CD4-positive, alpha-beta memory T cell (primary cell): ENCODE measurements around the gene ATP8A1. TPM values are rescaled to one million over a fixed set of nuclear protein-coding genes. Genes with fewer than 3 reads are reported as not detected.

Experiments used
- CTCF ChIA-PET: fragments of 350-600 bp; sonication (Branson Sonifier 250); formaldehyde crosslinking; loops from one replicate; lab custom pipeline; 2021; ENCODE audit warnings: inconsistent platforms; ENCODE audit not compliant: partially characterized antibody; lab: Charles Lee
- POLR2A ChIA-PET: fragments of 350-600 bp; sonication (Branson Sonifier 250); formaldehyde crosslinking; loops from one replicate; lab custom pipeline; 2021; ENCODE audit not compliant: partially characterized antibody; lab: Charles Lee
- DNase-seq, 5 donors: peaks; one replicate each; pipeline versions ENCODE4 v3.0.0 to v3.0.0-alpha.2; 2020 to 2022; ENCODE audit warnings: mixed read lengths in 1 of 5
- H3K27ac ChIP-seq: one replicate; pipeline ENCODE4 v1.7.0; 2013; ENCODE audit warnings: low read depth, low read length
- H3K27me3 ChIP-seq: 2 replicates; pipeline ENCODE4 v1.7.0; 2013; ENCODE audit warnings: mild to moderate bottlenecking, low read length, moderate library complexity; ENCODE audit not compliant: insufficient read depth
- H3K36me3 ChIP-seq: 2 replicates; pipeline ENCODE4 v1.7.0; 2013; ENCODE audit warnings: mild to moderate bottlenecking, low read length, moderate library complexity; ENCODE audit not compliant: insufficient read depth
- H3K4me1 ChIP-seq: 2 replicates; pipeline ENCODE4 v1.7.0; 2013; ENCODE audit warnings: mild to moderate bottlenecking, low read length, moderate library complexity; ENCODE audit not compliant: insufficient read depth
- H3K4me3 ChIP-seq, 2 donors: one replicate each; pipeline ENCODE4 v1.7.0; 2013; ENCODE audit warnings: low read length in 2 of 2, mild to moderate bottlenecking in 1 of 2
- H3K9me3 ChIP-seq, 2 donors: one replicate each; pipeline ENCODE4 v1.7.0; 2013; ENCODE audit warnings: low read length in 2 of 2, control low read depth in 1 of 2; ENCODE audit not compliant: control insufficient read depth in 1 of 2
- H3K27ac Mint-ChIP-seq, 7 donors: one replicate each; pipeline ENCODE4 v1.8.0; 2020 to 2021; ENCODE audit warnings: mixed read lengths in 7 of 7, mild to moderate bottlenecking in 6 of 7, inconsistent platforms in 3 of 7, moderate library complexity in 3 of 7
- H3K27me3 Mint-ChIP-seq, 2 donors: one replicate each; pipeline ENCODE4 v1.8.0; 2020 to 2021; ENCODE audit warnings: mixed read lengths in 2 of 2
- H3K36me3 Mint-ChIP-seq, 2 donors: one replicate each; pipeline ENCODE4 v1.8.0; 2020 to 2021; ENCODE audit warnings: mixed read lengths in 2 of 2, inconsistent platforms in 1 of 2, mild to moderate bottlenecking in 1 of 2
- H3K4me1 Mint-ChIP-seq, 4 donors: one replicate each; pipeline ENCODE4 v1.8.0; 2020 to 2021; ENCODE audit warnings: mixed read lengths in 4 of 4, mild to moderate bottlenecking in 1 of 4
- H3K4me3 Mint-ChIP-seq, 8 donors: one replicate each; pipeline ENCODE4 v1.8.0; 2020 to 2021; ENCODE audit warnings: mixed read lengths in 8 of 8, mild to moderate bottlenecking in 7 of 8, moderate library complexity in 6 of 8, inconsistent platforms in 3 of 8
- H3K9me3 Mint-ChIP-seq, 8 donors: one replicate each; pipeline ENCODE4 v1.8.0; 2020 to 2021; ENCODE audit warnings: mixed read lengths in 8 of 8, mild to moderate bottlenecking in 5 of 8, inconsistent platforms in 3 of 8, moderate library complexity in 1 of 8
- intact Hi-C: fragments of 100-400 bp; cut with micrococcal nuclease; formaldehyde crosslinking; loops from one replicate; pipeline ENCODE4 v1.15.1; 2023
- polyA plus RNA-seq, 2 donors: library from polyadenylated mRNA; unstranded; fragments of 300-500 nt; fragmentation: Illumina TruSeq; gene quantifications; one replicate each; pipeline ENCODE4 v1.2.3, GENCODE V29; 2021
- total RNA-seq, 2 experiments: library from RNA; stranded (reverse); gene quantifications; one replicate each; pipeline ENCODE4 v1.2.3, GENCODE V29; 2021

ATP8A1 gene
- total and polyA plus RNA-seq, 4 experiments from 2014 or later = 4.3 to 33.5 (median 17.7) TPM

DNA sequence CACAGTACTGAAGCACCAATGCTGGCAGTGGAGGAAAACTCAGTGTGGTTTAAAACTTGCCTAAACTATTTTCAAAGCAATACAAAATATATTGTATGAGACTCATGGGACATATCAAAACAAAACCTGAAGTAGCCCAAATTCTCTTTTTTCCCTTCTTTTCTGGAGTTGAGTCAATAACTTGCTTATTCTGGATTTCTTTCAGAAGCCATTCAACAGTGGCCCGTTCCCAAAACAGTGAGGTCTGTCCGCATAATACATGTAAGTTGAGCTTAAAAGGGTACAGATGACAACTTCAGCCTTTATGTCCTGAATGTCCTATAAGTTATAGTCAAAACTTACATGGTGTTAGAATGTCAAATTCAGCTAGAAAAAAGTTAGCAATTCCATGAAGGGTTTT lies 158.9 kb downstream of the ATP8A1 start:
- H3K36me3 Mint-ChIP-seq = peaks cover 37 to 51% of the 10 kb centered on the region in 2 donors
- peaks cover 4% of the 10 kb centered on the region for H3K36me3 ChIP-seq
- H3K9me3 Mint-ChIP-seq = peaks cover 0 to 1% (median 0%) of the 10 kb centered on the region in 8 donors
- H3K27me3 ChIP-seq = no peaks in the 10 kb centered on the region
- ChIA-PET CTCF (interaction anchor here (0.7 kb wide), 1 partner anchor 181 kb away, joined by 3 read pairs; no protein-coding TSS in a partner anchor), POLR2A (no interaction called here)
- no peaks in the 10 kb centered on the region for H3K27me3 Mint-ChIP-seq
- intact Hi-C loops = no loop called here
- no peak overlapping the region for H3K27ac Mint-ChIP-seq
- peaks cover 0 to 4% (median 0%) of the 10 kb centered on the region in 4 donors for H3K4me1 Mint-ChIP-seq
- peak overlapping the region in 1 of 8 donors; percentile 45 for H3K4me3 Mint-ChIP-seq
- no peak overlapping the region for H3K4me3 ChIP-seq
- no peaks in the 10 kb centered on the region for H3K4me1 ChIP-seq
- no peak for DNase-seq
- H3K9me3 ChIP-seq = no peaks in the 10 kb centered on the region
- no peak overlapping the region for H3K27ac ChIP-seq

DNA sequence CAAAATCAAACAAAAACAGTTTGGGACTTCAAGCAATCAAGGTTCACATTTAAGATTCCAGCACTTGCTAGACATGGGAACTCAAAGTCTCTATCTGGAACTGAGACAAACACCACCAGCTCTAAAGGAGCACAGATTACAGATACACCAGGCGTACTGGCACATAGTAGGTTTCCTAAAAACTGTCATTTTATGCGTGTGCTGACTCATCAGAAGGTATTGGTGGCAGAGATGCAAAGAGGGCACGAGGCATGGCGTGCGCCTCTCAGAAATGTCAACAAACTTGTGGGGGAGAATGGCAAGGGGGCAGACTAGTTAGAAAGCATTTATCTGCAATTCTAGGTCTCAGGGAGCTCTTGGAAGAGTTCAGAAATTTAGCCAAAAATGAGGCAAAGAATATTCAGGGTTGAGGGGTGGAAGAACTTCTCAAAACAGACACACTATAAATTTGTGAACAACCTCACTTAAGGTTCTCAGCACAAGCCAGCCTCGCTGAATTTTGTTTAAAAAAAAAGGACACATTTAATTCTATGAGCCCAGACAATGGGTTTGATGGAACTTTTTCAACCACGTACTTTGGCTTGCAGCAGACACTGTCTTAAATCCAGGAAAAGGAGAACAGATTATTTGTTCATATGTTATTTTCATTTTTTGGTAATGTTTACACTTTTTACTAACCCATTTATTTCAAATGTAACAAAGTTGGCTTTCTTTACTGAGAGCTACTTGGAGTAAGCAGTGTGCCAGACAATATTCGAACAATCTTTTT lies 159.6 kb downstream of the ATP8A1 start:
- ChIA-PET POLR2A (no interaction called here), CTCF (no interaction called here)
- H3K9me3 Mint-ChIP-seq = peaks cover 0 to 1% (median 0%) of the 10 kb centered on the region in 8 donors
- H3K9me3 ChIP-seq = no peaks in the 10 kb centered on the region
- peaks cover 0 to 4% (median 2%) of the 10 kb centered on the region in 4 donors for H3K4me1 Mint-ChIP-seq
- no peaks in the 10 kb centered on the region for H3K27me3 ChIP-seq
- H3K27me3 Mint-ChIP-seq = no peaks in the 10 kb centered on the region
- no peak overlapping the region for H3K27ac ChIP-seq
- no peak overlapping the region for H3K4me3 Mint-ChIP-seq
- H3K4me3 ChIP-seq = no peak overlapping the region
- intact Hi-C loops = no loop called here
- peaks cover 37 to 50% of the 10 kb centered on the region in 2 donors for H3K36me3 Mint-ChIP-seq
- H3K4me1 ChIP-seq = no peaks in the 10 kb centered on the region
- H3K27ac Mint-ChIP-seq = no peak overlapping the region
- peaks cover 4% of the 10 kb centered on the region for H3K36me3 ChIP-seq
- no peak for DNase-seq

DNA sequence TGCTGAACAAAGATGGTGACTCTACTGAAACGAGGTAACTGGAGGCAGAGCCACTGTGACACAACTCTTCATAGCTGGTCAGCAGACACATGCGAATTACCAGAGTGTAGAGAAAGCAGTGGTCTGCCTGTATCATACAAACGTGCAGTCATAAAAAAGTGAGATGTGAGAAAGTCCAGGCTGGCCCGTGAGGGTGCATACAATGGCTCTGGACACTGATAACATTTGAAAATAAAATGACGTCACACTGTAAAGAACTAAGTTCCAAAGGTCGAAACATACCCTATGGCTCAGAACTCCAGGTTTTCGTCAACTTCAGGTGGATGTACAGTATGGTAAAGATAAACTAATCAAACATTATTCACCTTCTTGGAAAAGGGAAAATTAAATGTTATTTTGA lies 163.9 kb downstream of the ATP8A1 start:
- no peaks in the 10 kb centered on the region for H3K27me3 Mint-ChIP-seq
- peaks cover 0 to 1% (median 0%) of the 10 kb centered on the region in 8 donors for H3K9me3 Mint-ChIP-seq
- peaks cover 1% of the 10 kb centered on the region for H3K36me3 ChIP-seq
- H3K27me3 ChIP-seq = no peaks in the 10 kb centered on the region
- H3K27ac Mint-ChIP-seq = no peak overlapping the region
- ChIA-PET CTCF (no interaction called here), POLR2A (no interaction called here)
- no peak overlapping the region for H3K27ac ChIP-seq
- H3K4me1 ChIP-seq = no peaks in the 10 kb centered on the region
- DNase-seq = no peak
- intact Hi-C loops = no loop called here
- H3K4me3 ChIP-seq = no peak overlapping the region
- H3K36me3 Mint-ChIP-seq = peaks cover 34 to 53% of the 10 kb centered on the region in 2 donors
- peaks cover 0 to 12% (median 5%) of the 10 kb centered on the region in 4 donors for H3K4me1 Mint-ChIP-seq
- no peaks in the 10 kb centered on the region for H3K9me3 ChIP-seq
- no peak overlapping the region for H3K4me3 Mint-ChIP-seq

DNA sequence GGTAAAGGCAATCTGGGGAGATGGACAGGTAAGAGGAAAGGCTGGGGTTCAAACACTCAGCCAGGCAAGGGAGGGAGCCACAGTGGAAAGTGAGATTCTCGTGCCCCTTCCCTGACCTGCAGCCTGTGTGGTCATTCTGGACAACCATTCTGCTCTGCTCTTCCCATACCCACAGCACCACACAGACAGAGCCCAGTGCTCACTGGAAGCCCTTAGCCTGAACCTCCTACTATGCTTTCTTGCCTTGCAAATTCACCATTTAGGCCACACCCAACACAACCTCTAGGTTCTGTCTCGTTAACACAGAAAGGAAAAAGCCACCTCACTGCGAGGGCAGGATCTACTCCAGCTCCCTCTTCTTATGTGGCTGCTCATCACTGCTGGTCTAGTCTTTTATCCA lies 166.9 kb downstream of the ATP8A1 start:
- H3K4me1 Mint-ChIP-seq = peaks cover 0 to 12% (median 4%) of the 10 kb centered on the region in 4 donors

DNA sequence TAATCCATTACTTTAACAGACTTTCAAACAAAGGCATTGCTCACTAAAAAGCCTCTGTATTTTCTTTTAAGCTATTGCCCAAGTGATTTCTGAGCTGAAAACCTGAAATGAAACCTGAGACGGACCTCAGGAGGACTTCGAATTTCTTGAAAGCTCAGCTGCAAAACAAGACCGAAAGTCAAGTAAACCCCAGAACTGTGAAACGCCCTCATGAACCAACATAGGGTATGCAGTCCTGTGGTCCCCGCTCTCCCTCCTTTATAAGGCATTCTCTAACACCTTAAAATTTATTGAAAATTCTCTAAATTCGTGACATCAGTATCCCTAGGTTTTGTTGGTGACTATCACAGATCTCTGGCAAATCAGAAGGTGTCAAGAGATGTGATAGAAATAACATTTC lies 167.8 kb downstream of the ATP8A1 start:
- H3K4me1 ChIP-seq = no peaks in the 10 kb centered on the region
- no peaks in the 10 kb centered on the region for H3K36me3 ChIP-seq
- Mint-ChIP-seq H3K36me3 (peaks cover 27% of the 10 kb centered on the region in 2 donors), H3K27me3 (no peaks in the 10 kb centered on the region), H3K9me3 (no peaks in the 10 kb centered on the region), H3K27ac (no peak overlapping the region), H3K4me3 (no peak overlapping the region), H3K4me1 (peaks cover 0 to 12% (median 4%) of the 10 kb centered on the region in 4 donors)
- no peak for DNase-seq
- ChIA-PET CTCF (interaction anchor here (3.1 kb wide), 1 partner anchor 31 kb away, joined by 11 read pairs; no protein-coding TSS in a partner anchor), POLR2A (no interaction called here)
- H3K9me3 ChIP-seq = no peaks in the 10 kb centered on the region
- intact Hi-C loops = no loop called here
- no peak overlapping the region for H3K4me3 ChIP-seq
- H3K27me3 ChIP-seq = no peaks in the 10 kb centered on the region
- no peak overlapping the region for H3K27ac ChIP-seq

More for the DNA sequence above, 166.9 kb downstream of the ATP8A1 start:
- Mint-ChIP-seq H3K27me3 (no peaks in the 10 kb centered on the region), H3K4me3 (no peak overlapping the region), H3K36me3 (peaks cover 30 to 31% of the 10 kb centered on the region in 2 donors), H3K27ac (peak overlapping the region in 2 of 7 donors; percentile 19 to 49), H3K9me3 (no peaks in the 10 kb centered on the region)
- H3K36me3 ChIP-seq = no peaks in the 10 kb centered on the region
- POLR2A ChIA-PET = no interaction called here
- no peaks in the 10 kb centered on the region for H3K9me3 ChIP-seq
- DNase-seq = no peak
- H3K27ac ChIP-seq = no peak overlapping the region
- no peaks in the 10 kb centered on the region for H3K27me3 ChIP-seq
- H3K4me1 ChIP-seq = no peaks in the 10 kb centered on the region
- H3K4me3 ChIP-seq = no peak overlapping the region
- intact Hi-C loops = no loop called here
- CTCF ChIA-PET = interaction anchor here (3.1 kb wide), 1 partner anchor 30 kb away, joined by 11 read pairs; no protein-coding TSS in a partner anchor

DNA sequence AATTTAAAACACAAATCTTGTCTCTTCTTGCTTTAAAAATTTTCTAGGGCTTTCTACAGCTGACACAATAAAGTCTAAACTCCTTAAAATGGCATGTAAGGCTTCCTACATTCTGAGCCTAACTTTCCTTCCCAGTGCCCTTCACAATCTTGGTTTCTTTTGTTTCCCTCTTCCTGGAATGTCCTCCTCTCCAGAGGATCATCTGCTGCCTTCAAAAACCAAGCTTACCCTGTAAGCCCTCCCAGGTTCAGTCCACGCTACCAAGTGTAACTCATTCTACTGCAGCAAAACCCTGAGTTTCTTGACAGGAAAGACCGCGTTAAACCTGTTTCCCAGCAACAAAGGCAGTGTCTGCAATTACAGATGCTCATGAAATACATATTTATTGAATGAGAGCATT lies 168.4 kb downstream of the ATP8A1 start:
- Histone ChIP-seq H3K9me3 (no peaks in the 10 kb centered on the region), H3K4me1 (no peaks in the 10 kb centered on the region), H3K27ac (no peak overlapping the region), H3K36me3 (no peaks in the 10 kb centered on the region), H3K27me3 (no peaks in the 10 kb centered on the region), H3K4me3 (no peak overlapping the region)
- H3K27ac Mint-ChIP-seq = peak overlapping the region in 1 of 7 donors; percentile 15
- H3K36me3 Mint-ChIP-seq = peaks cover 26 to 30% of the 10 kb centered on the region in 2 donors
- no peaks in the 10 kb centered on the region for H3K27me3 Mint-ChIP-seq
- no peaks in the 10 kb centered on the region for H3K9me3 Mint-ChIP-seq
- ChIA-PET CTCF (interaction anchor here (3.1 kb wide), 1 partner anchor 31 kb away, joined by 11 read pairs; no protein-coding TSS in a partner anchor), POLR2A (no interaction called here)
- H3K4me3 Mint-ChIP-seq = no peak overlapping the region
- DNase-seq = no peak
- peaks cover 0 to 12% (median 4%) of the 10 kb centered on the region in 4 donors for H3K4me1 Mint-ChIP-seq
- intact Hi-C loops = no loop called here

DNA sequence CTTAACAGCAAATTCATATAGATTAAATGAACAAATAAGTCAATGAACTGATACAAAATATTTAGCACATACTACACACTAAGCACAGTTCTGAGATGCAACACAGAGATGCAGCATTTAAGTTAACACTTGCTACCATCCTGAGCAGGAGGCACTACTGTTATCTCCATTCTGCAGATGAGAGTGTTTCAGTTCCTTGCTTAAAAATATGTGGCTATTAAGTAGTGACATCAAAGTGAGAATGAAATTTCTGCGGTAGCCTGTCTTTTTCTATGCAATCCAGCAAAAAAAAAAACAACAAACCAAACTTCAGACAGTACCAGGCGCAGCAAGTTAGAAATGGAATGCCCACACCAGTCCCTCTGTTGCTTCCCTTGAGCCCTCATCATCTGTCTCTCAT lies 168.8 kb downstream of the ATP8A1 start:
- Histone ChIP-seq H3K9me3 (no peaks in the 10 kb centered on the region), H3K4me3 (no peak overlapping the region), H3K27ac (no peak overlapping the region), H3K27me3 (no peaks in the 10 kb centered on the region), H3K4me1 (no peaks in the 10 kb centered on the region), H3K36me3 (no peaks in the 10 kb centered on the region)
- intact Hi-C loops = no loop called here
- ChIA-PET CTCF (no interaction called here), POLR2A (no interaction called here)
- no peak for DNase-seq
- Mint-ChIP-seq H3K4me1 (peaks cover 0 to 12% (median 4%) of the 10 kb centered on the region in 4 donors), H3K27ac (no peak overlapping the region), H3K36me3 (peaks cover 24 to 30% of the 10 kb centered on the region in 2 donors), H3K27me3 (no peaks in the 10 kb centered on the region), H3K9me3 (no peaks in the 10 kb centered on the region), H3K4me3 (no peak overlapping the region)
